ENCODE results near the gene MYO5C. TPM values are rescaled to one million over a fixed set of nuclear protein-coding genes. Genes with fewer than 3 reads are reported as not detected.

Gene MYO5C
- polyA plus RNA-seq, 6 donors from 2014 or later: 0.08 to 0.32 (median 0.22) TPM; not detected in 2

- ATAC-seq (ENCODE audit: low read depth in 2 of 2) (no peak), DNase-seq (no peak)
- no peaks in the 10 kb centered on the region for H3K9me3 Mint-ChIP-seq
- peaks cover 22 to 38% of the 10 kb centered on the region in 2 donors for H3K36me3 Mint-ChIP-seq
- no peak overlapping the region for H3K27ac Mint-ChIP-seq
- H3K4me1 Mint-ChIP-seq: peaks cover 8 to 11% (median 8%) of the 10 kb centered on the region in 3 donors
- no peaks in the 10 kb centered on the region for H3K27me3 Mint-ChIP-seq
- no peak overlapping the region for H3K4me3 Mint-ChIP-seq
Observed at GRCh38 chr15:52329150-52329549, 33.5 kb upstream of the MYO5C start.

- DNase-seq (no peak), ATAC-seq (ENCODE audit: low read depth in 2 of 2) (no peak)
- Mint-ChIP-seq H3K27ac (peak overlapping the region in 1 of 6 donors; percentile 52), H3K4me3 (no peak overlapping the region), H3K27me3 (no peaks in the 10 kb centered on the region), H3K36me3 (peaks cover 22 to 38% of the 10 kb centered on the region in 2 donors), H3K4me1 (peaks cover 8 to 11% (median 8%) of the 10 kb centered on the region in 3 donors), H3K9me3 (no peaks in the 10 kb centered on the region)
Observed at GRCh38 chr15:52328680-52329079, 33.1 kb upstream of the MYO5C start.

- Mint-ChIP-seq H3K27ac (no peak overlapping the region), H3K9me3 (no peaks in the 10 kb centered on the region), H3K36me3 (peaks cover 24 to 43% of the 10 kb centered on the region in 2 donors), H3K27me3 (no peaks in the 10 kb centered on the region), H3K4me1 (peaks cover 6 to 7% (median 6%) of the 10 kb centered on the region in 3 donors), H3K4me3 (no peak overlapping the region)
- ATAC-seq (ENCODE audit: low read depth in 2 of 2) (no peak), DNase-seq (no peak)
Observed at GRCh38 chr15:52326756-52327155, 31.2 kb upstream of the MYO5C start.

GRCh38 chr15:52324109-52324508 lies 28.5 kb upstream of the MYO5C start:
- no peaks in the 10 kb centered on the region for H3K9me3 Mint-ChIP-seq
- peak overlapping the region in 1 of 6 donors; percentile 56 for H3K27ac Mint-ChIP-seq
- ATAC-seq (ENCODE audit: low read depth in 2 of 2) (no peak), DNase-seq (no peak)
- H3K27me3 Mint-ChIP-seq: no peaks in the 10 kb centered on the region
- H3K4me3 Mint-ChIP-seq: no peak overlapping the region
- peaks cover 43 to 60% of the 10 kb centered on the region in 2 donors for H3K36me3 Mint-ChIP-seq
- H3K4me1 Mint-ChIP-seq: no peaks in the 10 kb centered on the region

GRCh38 chr15:52318729-52319500 lies 23.3 kb upstream of the MYO5C start:
- H3K27me3 Mint-ChIP-seq: no peaks in the 10 kb centered on the region
- H3K9me3 Mint-ChIP-seq: no peaks in the 10 kb centered on the region
- H3K36me3 Mint-ChIP-seq: peaks cover 44 to 51% of the 10 kb centered on the region in 2 donors
- no peak for DNase-seq
- H3K4me1 Mint-ChIP-seq: no peaks in the 10 kb centered on the region
- H3K4me3 Mint-ChIP-seq: no peak overlapping the region
- no peak for ATAC-seq (ENCODE audit: low read depth in 2 of 2)
- H3K27ac Mint-ChIP-seq: no peak overlapping the region

- H3K27ac Mint-ChIP-seq: peak overlapping the region in 2 of 6 donors; percentile 66 to 89
- no peaks in the 10 kb centered on the region for H3K9me3 Mint-ChIP-seq
- H3K27me3 Mint-ChIP-seq: no peaks in the 10 kb centered on the region
- H3K4me3 Mint-ChIP-seq: no peak overlapping the region
- no peak for ATAC-seq (ENCODE audit: low read depth in 2 of 2)
- no peak for DNase-seq
- no peaks in the 10 kb centered on the region for H3K4me1 Mint-ChIP-seq
- peaks cover 52 to 54% of the 10 kb centered on the region in 2 donors for H3K36me3 Mint-ChIP-seq
Observed at GRCh38 chr15:52317688-52318087, 22.1 kb upstream of the MYO5C start.

- ATAC-seq (ENCODE audit: low read depth in 2 of 2) (no peak), DNase-seq (no peak)
- no peak overlapping the region for H3K4me3 Mint-ChIP-seq
- no peaks in the 10 kb centered on the region for H3K4me1 Mint-ChIP-seq
- H3K36me3 Mint-ChIP-seq: peaks cover 52 to 54% of the 10 kb centered on the region in 2 donors
- peak overlapping the region in 1 of 6 donors; percentile 66 for H3K27ac Mint-ChIP-seq
- no peaks in the 10 kb centered on the region for H3K9me3 Mint-ChIP-seq
- no peaks in the 10 kb centered on the region for H3K27me3 Mint-ChIP-seq
Observed at GRCh38 chr15:52317022-52317421, 21.4 kb upstream of the MYO5C start.

GRCh38 chr15:52309154-52309548 lies 13.5 kb upstream of the MYO5C start:
- ATAC-seq (ENCODE audit: low read depth in 2 of 2): peak; percentile 80 to 84
- H3K4me3 Mint-ChIP-seq: peak overlapping the region in 5 of 8 donors; percentile 7 to 50 (median 35)
- peaks cover 17 to 25% (median 22%) of the 10 kb centered on the region in 3 donors for H3K4me1 Mint-ChIP-seq
- H3K27me3 Mint-ChIP-seq: no peaks in the 10 kb centered on the region
- H3K27ac Mint-ChIP-seq: peak overlapping the region in 5 of 6 donors; percentile 19 to 85 (median 60)
- peaks cover 21 to 28% of the 10 kb centered on the region in 2 donors for H3K36me3 Mint-ChIP-seq
- DNase-seq: peak; percentile 16
- no peaks in the 10 kb centered on the region for H3K9me3 Mint-ChIP-seq

GRCh38 chr15:52308446-52309153 lies 13.0 kb upstream of the MYO5C start:
- peaks cover 22 to 25% (median 22%) of the 10 kb centered on the region in 3 donors for H3K4me1 Mint-ChIP-seq
- no peaks in the 10 kb centered on the region for H3K9me3 Mint-ChIP-seq
- H3K27me3 Mint-ChIP-seq: no peaks in the 10 kb centered on the region
- H3K27ac Mint-ChIP-seq: peak overlapping the region in 5 of 6 donors; percentile 2 to 85 (median 60)
- ATAC-seq (ENCODE audit: low read depth in 2 of 2) (peak; percentile 59 to 68), DNase-seq (no peak)
- peak overlapping the region in 6 of 8 donors; percentile 9 to 74 (median 42) for H3K4me3 Mint-ChIP-seq
- peaks cover 18 to 22% of the 10 kb centered on the region in 2 donors for H3K36me3 Mint-ChIP-seq

- Mint-ChIP-seq H3K4me3 (no peak overlapping the region), H3K4me1 (peaks cover 22 to 26% (median 25%) of the 10 kb centered on the region in 3 donors), H3K27ac (no peak overlapping the region), H3K9me3 (no peaks in the 10 kb centered on the region), H3K27me3 (no peaks in the 10 kb centered on the region), H3K36me3 (peaks cover 13 to 17% of the 10 kb centered on the region in 2 donors)
- ATAC-seq (ENCODE audit: low read depth in 2 of 2) (no peak), DNase-seq (no peak)
Observed at GRCh38 chr15:52307847-52308246, 12.2 kb upstream of the MYO5C start.

GRCh38 chr15:52306270-52306669 lies 10.7 kb upstream of the MYO5C start:
- H3K4me3 Mint-ChIP-seq: no peak overlapping the region
- H3K4me1 Mint-ChIP-seq: peaks cover 22 to 26% (median 25%) of the 10 kb centered on the region in 3 donors
- no peak overlapping the region for H3K27ac Mint-ChIP-seq
- H3K27me3 Mint-ChIP-seq: no peaks in the 10 kb centered on the region
- no peak for DNase-seq
- no peak for ATAC-seq (ENCODE audit: low read depth in 2 of 2)
- H3K9me3 Mint-ChIP-seq: no peaks in the 10 kb centered on the region
- H3K36me3 Mint-ChIP-seq: peaks cover 13 to 17% of the 10 kb centered on the region in 2 donors

- peaks cover 0 to 3% (median 0%) of the 10 kb centered on the region in 7 donors for H3K9me3 Mint-ChIP-seq
- H3K4me1 Mint-ChIP-seq: peaks cover 7 to 11% (median 9%) of the 10 kb centered on the region in 3 donors
- ATAC-seq (ENCODE audit: low read depth in 2 of 2) (no peak), DNase-seq (no peak)
- peak overlapping the region in 1 of 6 donors; percentile 12 for H3K27ac Mint-ChIP-seq
- H3K27me3 Mint-ChIP-seq: peaks cover 0 to 5% (median 0%) of the 10 kb centered on the region in 3 donors
- H3K36me3 Mint-ChIP-seq: peaks cover 10 to 13% of the 10 kb centered on the region in 2 donors
- H3K4me3 Mint-ChIP-seq: no peak overlapping the region
Observed at GRCh38 chr15:52303093-52303772, 7.6 kb upstream of the MYO5C start.

GRCh38 chr15:52301265-52301847 lies 5.8 kb upstream of the MYO5C start:
- Mint-ChIP-seq H3K27ac (no peak overlapping the region), H3K36me3 (peaks cover 10 to 13% of the 10 kb centered on the region in 2 donors), H3K4me3 (no peak overlapping the region), H3K4me1 (peaks cover 5 to 9% (median 6%) of the 10 kb centered on the region in 3 donors), H3K27me3 (peaks cover 0 to 9% (median 0%) of the 10 kb centered on the region in 3 donors), H3K9me3 (peaks cover 0 to 3% (median 0%) of the 10 kb centered on the region in 7 donors)
- ATAC-seq (ENCODE audit: low read depth in 2 of 2): no peak
- DNase-seq: no peak
